CMK (cell line): ENCODE data around the gene PIEZO2.

Source experiments
- DNase-seq: peaks from one replicate; pipeline ENCODE4 v3.0.0-alpha.2; 2010; ENCODE audit warnings: low read depth

The PIEZO2 gene

GRCh38 chr18:11113046-11113548 is 36.3 kb downstream of the PIEZO2 start:
- no peak for DNase-seq

- no peak for DNase-seq
Observed at GRCh38 chr18:11112286-11112685, 37.1 kb downstream of the PIEZO2 start.

DNA sequence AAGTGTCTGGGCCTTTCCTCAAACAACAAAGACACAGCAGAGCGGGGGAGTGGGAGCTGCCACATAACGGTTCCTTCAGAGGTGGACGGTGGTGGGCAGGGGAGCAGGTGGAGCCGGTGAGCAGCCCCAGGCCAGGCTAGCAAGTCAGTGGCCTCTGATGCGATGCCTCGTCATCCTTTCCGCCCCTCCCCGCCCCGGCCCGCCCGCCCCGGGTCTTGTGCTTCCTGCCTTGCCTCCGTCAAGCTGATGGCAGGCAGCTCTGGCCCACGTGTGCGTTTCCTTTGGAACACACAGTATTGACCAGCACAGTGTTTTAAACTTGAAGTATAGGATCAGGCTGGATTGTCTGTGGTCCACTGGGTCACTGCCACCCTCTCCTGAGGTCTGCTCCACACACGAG is 38.9 kb downstream of the PIEZO2 start:
- DNase-seq, result no peak

GRCh38 chr18:11108947-11109346 is 40.4 kb downstream of the PIEZO2 start:
- no peak for DNase-seq

DNA sequence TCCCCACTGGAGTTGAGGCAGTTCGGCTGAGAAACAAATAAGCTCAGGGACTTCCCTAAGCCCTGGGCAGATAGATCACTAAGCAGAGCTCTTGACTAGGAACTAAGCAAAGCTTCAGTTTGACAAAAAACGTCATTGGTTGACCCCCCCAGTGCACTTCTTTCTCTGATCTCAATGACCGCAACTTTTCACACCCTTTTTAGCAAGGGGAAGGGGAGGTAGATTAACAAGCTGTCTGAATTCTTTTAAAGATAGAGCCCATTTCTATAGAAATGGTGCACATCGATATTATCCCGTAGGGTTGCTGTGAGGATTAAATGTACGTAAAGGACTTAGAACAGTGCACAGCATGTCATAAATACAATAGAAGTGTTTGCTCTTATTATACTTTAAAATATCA is 42.5 kb downstream of the PIEZO2 start:
- no peak for DNase-seq

DNA sequence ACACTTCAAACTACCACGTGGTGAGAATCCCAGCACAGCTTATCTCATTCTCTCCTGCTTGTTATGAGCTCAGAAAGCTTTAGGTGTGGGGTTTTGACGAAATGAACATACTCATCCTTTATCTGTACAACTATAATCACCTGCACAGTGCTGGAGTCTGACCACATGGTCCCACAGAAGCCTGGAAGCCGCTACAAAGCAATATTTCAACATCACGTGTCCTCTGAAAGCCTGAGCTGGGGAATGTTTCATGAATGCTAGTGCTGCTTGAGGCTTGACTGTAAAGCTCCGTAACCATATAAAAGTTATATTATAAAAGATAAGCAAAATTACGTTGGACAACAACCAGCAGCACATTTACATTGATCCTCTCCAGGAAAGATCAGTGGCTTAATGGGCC is 43.9 kb downstream of the PIEZO2 start:
- no peak for DNase-seq

DNA sequence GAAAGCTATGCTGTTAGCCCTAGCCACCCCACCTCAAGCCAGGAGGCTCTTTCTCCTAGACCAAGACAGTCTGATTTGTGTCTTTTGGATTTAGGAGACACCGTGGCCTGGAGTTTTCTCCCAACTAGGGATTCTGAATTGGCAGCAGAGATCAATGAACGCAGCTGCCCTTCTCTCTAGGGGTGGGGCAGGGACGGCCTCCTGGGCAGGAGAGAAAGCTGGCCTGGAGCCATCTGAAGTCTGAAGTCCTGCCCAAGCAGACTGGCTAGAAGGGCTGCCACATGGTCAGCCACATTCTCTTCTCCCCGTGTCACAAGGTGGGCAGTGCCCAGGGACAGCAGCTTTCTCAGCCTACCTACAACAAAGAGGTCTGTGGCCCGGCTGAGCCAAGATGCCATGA is 45.1 kb downstream of the PIEZO2 start:
- DNase-seq, result no peak

- no peak for DNase-seq
Observed at GRCh38 chr18:11096839-11097750, 52.3 kb downstream of the PIEZO2 start.

GRCh38 chr18:11096411-11096810 is 53.0 kb downstream of the PIEZO2 start:
- no peak for DNase-seq

DNA sequence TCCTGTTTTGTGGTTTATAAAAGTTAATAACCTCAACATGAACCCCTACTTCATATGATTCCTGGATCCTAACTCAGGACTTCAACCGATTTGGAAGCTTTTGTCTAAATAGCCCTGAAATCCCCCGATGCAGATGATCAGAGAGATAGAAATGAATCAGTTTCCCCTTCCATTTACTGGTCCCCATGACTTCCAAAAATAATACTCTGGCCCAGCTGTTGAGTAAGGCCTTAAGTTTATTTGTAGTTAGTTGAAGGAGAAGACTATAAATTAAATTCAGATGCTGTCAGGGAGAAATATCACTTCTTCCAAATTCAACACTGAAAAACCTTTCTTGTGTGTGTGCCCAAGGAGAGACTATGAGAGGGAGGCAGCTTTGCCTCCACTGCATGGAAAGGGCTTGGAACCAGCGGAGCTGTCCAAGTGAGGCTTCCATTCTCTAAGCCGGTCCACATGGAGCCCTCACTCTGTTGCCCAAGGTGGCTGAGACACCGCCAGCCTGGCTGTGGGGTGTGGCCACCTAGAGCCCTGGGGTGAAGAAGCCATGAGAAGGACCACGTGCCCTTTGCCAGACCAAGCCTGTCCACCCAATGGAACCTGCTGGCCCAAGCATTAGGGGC is 53.6 kb downstream of the PIEZO2 start:
- no peak for DNase-seq

GRCh38 chr18:11095211-11095610 is 54.2 kb downstream of the PIEZO2 start:
- DNase-seq, result no peak

GRCh38 chr18:11091746-11092145 is 57.6 kb downstream of the PIEZO2 start:
- DNase-seq, result no peak

DNA sequence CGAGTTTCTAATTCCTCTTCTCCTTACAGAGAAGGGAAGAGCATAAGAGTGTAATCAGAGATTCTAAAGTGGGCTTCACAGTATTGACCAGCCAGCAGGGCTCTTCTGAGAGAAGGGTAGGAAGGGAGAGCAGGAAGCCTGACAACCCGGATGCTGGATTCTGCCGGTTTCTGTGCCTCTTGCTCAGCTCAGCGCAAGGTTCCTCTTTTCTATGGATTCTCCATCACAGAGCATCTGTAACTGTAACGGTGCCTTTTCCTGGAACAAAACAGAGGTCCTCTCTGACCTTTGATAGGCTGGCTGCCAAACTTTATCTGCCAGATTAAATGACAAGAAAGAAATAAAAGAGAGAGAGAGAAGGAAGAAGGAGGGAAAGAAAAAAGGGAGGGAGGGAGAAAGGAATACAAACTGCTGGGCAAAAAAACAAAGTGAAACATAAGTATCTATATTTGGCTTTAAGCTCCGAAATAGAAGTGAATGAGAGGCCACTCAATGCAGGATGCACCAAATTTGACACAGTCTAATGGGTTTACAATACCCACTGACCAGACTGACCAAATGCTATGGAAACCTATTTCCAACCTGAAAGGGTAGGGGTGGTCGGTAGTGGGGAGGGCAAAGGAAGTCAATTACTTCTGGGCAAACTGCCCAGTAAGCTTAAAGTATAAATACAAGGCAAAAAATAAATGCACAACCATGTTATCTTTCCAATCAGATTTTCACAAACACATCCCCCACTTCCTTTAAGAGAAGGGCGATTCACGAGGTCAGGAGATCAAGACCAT is 59.2 kb downstream of the PIEZO2 start:
- DNase-seq, result peak; percentile 41

DNA sequence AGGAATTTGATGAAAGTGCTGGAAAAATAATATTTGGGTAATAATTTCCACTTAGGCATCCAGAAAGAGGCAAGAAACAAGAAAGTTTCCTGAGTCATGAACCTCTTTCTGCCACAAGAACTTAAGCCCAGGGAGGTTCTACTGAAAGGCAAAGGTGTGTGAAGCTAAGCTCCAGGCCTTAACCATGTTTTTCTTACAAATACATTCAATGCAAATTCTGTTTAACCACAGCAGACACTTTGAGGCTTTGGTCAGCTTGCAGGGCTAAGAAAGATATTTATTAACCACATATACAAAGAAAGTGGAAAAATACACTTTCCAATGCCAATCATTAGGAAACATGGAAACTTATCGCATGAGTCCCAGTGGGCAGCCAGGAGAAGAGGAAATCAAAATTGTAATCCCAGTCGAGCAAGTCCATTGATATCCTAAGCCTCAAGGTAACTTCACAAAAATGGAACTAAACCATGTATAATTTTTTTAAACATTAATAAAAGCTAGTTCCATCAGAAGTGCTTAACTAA is 68.3 kb downstream of the PIEZO2 start:
- no peak for DNase-seq

- DNase-seq, result no peak
Observed at GRCh38 chr18:11078491-11078890, 70.9 kb downstream of the PIEZO2 start.

DNA sequence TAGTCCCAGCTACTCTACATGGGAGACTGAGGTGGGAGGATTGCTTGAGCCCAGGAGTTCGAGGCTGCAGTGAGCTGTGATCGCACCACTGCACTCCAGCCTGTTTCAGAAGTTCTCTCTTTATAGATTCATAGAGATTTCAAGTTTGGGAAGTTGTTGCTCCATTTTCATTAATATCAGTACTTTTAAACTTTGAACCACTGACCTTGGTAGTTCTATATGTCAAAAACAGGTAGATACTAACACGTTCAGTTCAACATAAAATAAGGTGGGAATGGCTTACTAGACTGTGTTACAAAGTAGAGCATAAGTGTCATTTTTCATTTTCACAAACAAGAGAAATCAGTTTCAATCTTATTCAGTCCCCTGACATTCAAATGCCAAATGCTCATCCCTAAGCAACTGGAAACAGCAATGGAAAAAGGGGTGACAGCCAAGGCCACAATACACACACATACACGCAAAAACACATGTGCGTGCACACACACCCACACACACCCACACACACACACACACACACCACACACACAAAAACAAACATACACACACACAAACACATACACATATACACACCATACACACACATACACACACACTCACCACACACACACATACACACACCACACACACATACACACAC is 71.7 kb downstream of the PIEZO2 start:
- DNase-seq, result no peak

- no peak for DNase-seq
Observed at GRCh38 chr18:11074889-11075288, 74.5 kb downstream of the PIEZO2 start.

GRCh38 chr18:11073971-11074370 is 75.4 kb downstream of the PIEZO2 start:
- DNase-seq, result no peak

DNA sequence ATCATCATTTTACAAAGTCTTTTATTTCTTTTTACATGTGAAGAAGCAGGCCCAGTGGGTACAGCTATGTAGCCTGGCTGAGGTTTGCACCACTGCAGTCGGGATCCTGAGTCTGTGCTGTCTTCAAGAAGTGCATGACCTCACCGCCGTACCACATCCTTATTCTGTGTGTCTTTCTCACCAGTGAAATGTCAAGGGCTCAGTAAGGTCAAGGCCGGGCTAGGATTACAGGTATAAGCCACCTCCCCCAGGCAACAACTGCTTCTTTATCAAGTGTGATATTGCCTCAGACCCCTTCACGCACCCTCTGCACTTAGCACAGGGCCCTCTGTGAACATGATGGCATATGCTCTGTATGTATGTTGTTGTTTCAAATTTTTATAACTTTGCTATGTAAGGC is 76.7 kb downstream of the PIEZO2 start:
- no peak for DNase-seq

DNA sequence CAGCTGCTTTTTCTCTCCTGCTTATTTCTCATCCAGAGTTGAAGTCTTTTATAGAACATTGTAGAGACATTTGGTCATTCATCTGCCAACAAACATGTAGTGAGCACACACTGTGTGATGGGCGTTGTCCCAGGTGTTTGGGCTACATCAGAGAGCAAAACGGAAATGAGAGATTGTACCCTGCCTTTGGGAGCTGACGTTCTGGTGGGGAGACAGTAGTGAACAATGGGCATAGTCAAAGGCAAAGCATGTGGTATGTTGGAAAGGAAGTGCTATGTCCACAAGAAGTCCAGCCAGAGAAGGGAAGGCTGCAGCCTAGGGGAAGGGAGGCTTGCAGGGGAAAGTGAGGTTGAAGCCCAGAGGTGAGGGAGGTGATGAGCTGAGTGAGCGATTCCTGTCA is 78.1 kb downstream of the PIEZO2 start:
- no peak for DNase-seq

- no peak for DNase-seq
Observed at GRCh38 chr18:11070593-11070992, 78.8 kb downstream of the PIEZO2 start.

DNA sequence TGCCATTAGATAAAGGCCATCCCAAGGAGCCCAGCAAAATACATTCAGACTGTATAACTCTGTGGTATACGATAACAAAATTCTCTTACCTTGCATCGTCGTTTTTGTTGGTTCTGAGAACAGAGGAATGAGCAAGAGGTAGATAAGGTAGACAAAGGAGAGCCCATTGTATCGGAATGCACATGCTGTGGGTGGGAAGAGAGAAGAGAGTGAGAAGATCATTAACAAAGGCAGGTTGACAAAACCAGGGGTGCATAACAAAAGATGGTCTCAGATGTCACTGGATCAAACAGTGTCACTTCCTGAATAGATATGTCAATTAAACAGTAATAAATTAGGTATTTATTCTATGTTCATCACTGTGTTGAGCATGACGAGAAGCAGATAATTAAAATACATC is 83.3 kb downstream of the PIEZO2 start:
- DNase-seq, result no peak
